ENCODE measurements around the gene DOCK4. TPM values are rescaled to one million over a fixed set of nuclear protein-coding genes. Genes with fewer than 3 reads are reported as not detected.
A peak's percentile ranks its signal among the peaks of the same experiment; 100 is the strongest.

Gene DOCK4
- total RNA-seq, 1 donor from 2014 or later, result 100 TPM

DNA sequence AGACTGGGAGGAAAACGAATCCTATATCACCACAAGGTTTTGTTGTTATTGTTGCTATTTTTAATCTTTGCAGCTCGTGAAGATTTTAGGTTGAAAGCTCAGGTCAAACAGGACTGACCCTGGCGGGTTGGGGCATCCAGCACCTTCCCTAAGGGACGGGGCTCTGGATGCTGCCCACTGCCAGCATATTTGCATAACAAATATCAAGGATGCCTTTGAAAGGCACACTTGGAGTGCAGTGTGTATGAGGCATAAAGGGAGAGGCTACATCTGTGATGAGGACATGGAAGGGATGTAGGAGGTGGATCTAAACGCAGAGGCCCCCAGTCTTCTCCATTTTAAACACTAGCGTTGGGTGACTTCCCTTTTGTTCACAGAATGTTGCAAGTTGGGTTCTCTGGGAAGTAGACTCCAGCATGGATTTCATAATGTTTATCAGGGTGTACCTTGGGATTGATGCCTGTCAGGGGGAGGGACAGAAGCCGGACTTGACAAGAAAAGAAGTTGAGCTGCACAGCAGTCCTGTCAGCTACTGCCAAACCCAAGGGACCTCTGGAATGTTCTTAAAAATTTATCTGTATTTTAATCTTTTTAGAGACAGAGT lies 462.9 kb downstream of the DOCK4 start:
- no peak overlapping the region for H3K27ac ChIP-seq
- H3K4me3 ChIP-seq, result no peak overlapping the region
- TF ChIP-seq CTCF (IDR thresholded peaks at IDR 0.05), result no peak
- intact Hi-C loops (cut with DNase I), result no loop called here
- DNase-seq (no peak), ATAC-seq (peak; percentile 19)
- no peaks in the 10 kb centered on the region for H3K27me3 ChIP-seq
- H3K36me3 ChIP-seq, result peaks cover 78% of the 10 kb centered on the region
- no peaks in the 10 kb centered on the region for H3K4me1 ChIP-seq
- no peaks in the 10 kb centered on the region for H3K9me3 ChIP-seq

- peak; percentile 53 for TF ChIP-seq CTCF (IDR thresholded peaks at IDR 0.05)
- intact Hi-C loops (cut with DNase I), result no loop called here
- ATAC-seq (peak; percentile 81), DNase-seq (no peak)
- no peaks in the 10 kb centered on the region for H3K4me1 ChIP-seq
- H3K4me3 ChIP-seq, result no peak overlapping the region
- no peaks in the 10 kb centered on the region for H3K27me3 ChIP-seq
- H3K9me3 ChIP-seq, result no peaks in the 10 kb centered on the region
- no peak overlapping the region for H3K27ac ChIP-seq
- H3K36me3 ChIP-seq, result peaks cover 78% of the 10 kb centered on the region
Measured at GRCh38 chr7:111741811-111742240, 464.4 kb downstream of the DOCK4 start.

DNA sequence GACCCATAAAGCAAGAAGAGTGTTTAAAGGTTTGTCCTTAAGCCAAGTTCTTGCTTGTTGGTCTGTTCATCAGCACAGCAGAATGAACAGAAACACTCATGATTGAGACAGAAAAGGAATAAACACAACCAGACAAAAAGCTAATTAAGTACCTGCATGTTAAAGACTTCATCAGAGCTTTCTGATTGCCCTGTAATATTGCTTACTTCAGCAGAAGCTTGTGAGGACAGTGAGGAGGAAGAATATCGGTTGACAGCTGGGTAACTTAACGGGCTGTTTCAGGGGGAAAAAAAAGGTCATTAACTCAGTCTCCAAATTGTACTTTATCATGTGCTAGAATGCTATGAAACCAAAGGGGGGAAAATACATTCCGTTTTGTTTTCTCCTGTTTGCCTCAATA lies 465.3 kb downstream of the DOCK4 start:
- H3K4me3 ChIP-seq, result no peak overlapping the region
- H3K4me1 ChIP-seq, result peaks cover 4% of the 10 kb centered on the region
- ATAC-seq (no peak), DNase-seq (no peak)
- intact Hi-C loops (cut with DNase I), result no loop called here
- no peak overlapping the region for H3K27ac ChIP-seq
- peaks cover 71% of the 10 kb centered on the region for H3K36me3 ChIP-seq
- no peaks in the 10 kb centered on the region for H3K27me3 ChIP-seq
- H3K9me3 ChIP-seq, result no peaks in the 10 kb centered on the region
- TF ChIP-seq CTCF (IDR thresholded peaks at IDR 0.05), result no peak

- H3K27ac ChIP-seq, result no peak overlapping the region
- H3K9me3 ChIP-seq, result no peaks in the 10 kb centered on the region
- no peak for TF ChIP-seq CTCF (IDR thresholded peaks at IDR 0.05)
- no peak for ATAC-seq
- peaks cover 12% of the 10 kb centered on the region for H3K4me1 ChIP-seq
- no peak overlapping the region for H3K4me3 ChIP-seq
- no peaks in the 10 kb centered on the region for H3K27me3 ChIP-seq
- DNase-seq, result no peak
- intact Hi-C loops (cut with DNase I), result no loop called here
- H3K36me3 ChIP-seq, result peaks cover 60% of the 10 kb centered on the region
Measured at GRCh38 chr7:111736552-111736874, 469.7 kb downstream of the DOCK4 start.

DNA sequence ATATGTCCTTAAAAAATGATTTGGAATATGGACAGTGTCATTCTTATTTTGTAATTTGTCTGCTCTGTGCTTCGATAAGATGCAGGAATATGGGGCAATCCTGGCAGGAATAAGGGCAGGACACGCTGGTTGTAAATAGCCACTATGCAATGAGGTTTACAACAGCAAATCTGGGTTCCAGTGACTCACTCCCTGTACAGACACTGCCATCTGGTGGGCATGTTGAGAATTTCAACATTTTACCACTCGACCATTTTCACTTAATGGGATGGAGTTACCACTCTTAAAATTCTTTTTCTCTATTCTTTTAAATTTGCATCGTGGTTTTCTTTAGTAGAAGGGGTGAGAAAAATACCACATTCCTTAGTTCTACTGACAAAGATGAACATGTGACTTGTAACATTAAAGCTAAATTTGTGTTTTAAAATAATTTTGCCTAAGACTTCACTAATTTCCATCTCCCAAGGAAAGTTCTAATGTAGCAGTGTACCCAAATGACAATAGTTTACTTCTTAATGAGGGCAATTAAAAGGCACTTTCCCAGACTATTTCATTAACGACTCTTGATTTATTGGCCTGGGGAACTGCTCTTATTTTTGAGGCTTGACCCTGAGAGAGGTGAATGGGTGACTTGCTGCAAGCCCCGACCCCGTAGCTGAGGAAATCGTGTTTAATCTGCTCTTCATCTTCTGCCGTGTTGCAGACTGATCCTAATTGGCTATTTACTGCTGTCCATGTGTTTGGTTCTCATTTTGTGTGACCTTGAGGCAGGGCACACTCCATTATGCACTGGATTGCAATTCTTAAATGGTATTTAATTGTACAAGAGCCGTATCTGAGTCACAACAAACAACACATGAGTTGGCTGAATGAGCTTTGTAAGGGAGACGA lies 470.3 kb downstream of the DOCK4 start:
- DNase-seq (no peak), ATAC-seq (peak; percentile 90)
- H3K4me3 ChIP-seq, result no peak overlapping the region
- H3K36me3 ChIP-seq, result peaks cover 57% of the 10 kb centered on the region
- H3K4me1 ChIP-seq, result peaks cover 12% of the 10 kb centered on the region
- intact Hi-C loops (cut with DNase I), result no loop called here
- H3K27ac ChIP-seq, result no peak overlapping the region
- no peaks in the 10 kb centered on the region for H3K27me3 ChIP-seq
- no peaks in the 10 kb centered on the region for H3K9me3 ChIP-seq
- TF ChIP-seq CTCF (IDR thresholded peaks at IDR 0.05), result peak; percentile 86

All from upper lobe of right lung (tissue), 1 donor.